Thyroid gland (tissue), 4 donors: ENCODE measurements around the gene TNIK. TPM values are rescaled to one million over a fixed set of nuclear protein-coding genes. Genes with fewer than 3 reads are reported as not detected.

Source experiments
- DNase-seq, 2 donors: peaks; one replicate each; pipeline ENCODE4 v3.0.0-alpha.2; 2019
- H3K27ac ChIP-seq, 3 donors: fragments of 200-600 bp; sonication (generic); 1 replicate in 2 of 3; 2 replicates in 1 of 3; pipeline ENCODE4 v1.5.1; 2016 to 2019; ENCODE audit warnings: mild to moderate bottlenecking in 1 of 3, moderate library complexity in 1 of 3
- H3K27me3 ChIP-seq: fragments of 200-600 bp; sonication (generic); one replicate; pipeline ENCODE4 v1.5.1; 2019
- H3K36me3 ChIP-seq, 2 donors: fragments of 200-600 bp; sonication (generic); one replicate each; pipeline ENCODE4 v1.5.1; 2016 to 2019
- H3K4me1 ChIP-seq, 2 donors: fragments of 200-600 bp; sonication (generic); one replicate each; pipeline ENCODE4 v1.5.1; 2017 to 2019
- H3K4me3 ChIP-seq, 3 donors: fragments of 200-600 bp; sonication (generic); replicated peaks in 1 of 3; 1 replicate in 2 of 3; 2 replicates in 1 of 3; pipeline ENCODE4 v1.5.1; 2016; ENCODE audit warnings: mild to moderate bottlenecking in 1 of 3
- H3K9me3 ChIP-seq: fragments of 200-600 bp; sonication (generic); one replicate; pipeline ENCODE4 v1.5.1; 2017
- CTCF ChIP-seq, 6 experiments: fragments of 200-600 bp in 3 of 6; fragments of 450-650 bp in 3 of 6; sonication (generic) in 3 of 6; IDR thresholded peaks; one replicate each; pipeline ENCODE4 v1.5.1; 2016 to 2019; ENCODE audit warnings: antibody characterized with exemption in 6 of 6, mild to moderate bottlenecking in 2 of 6, inconsistent platforms in 1 of 6, moderate library complexity in 1 of 6
- POLR2A ChIP-seq, 2 donors: fragments of 450-650 bp; IDR thresholded peaks; one replicate each; pipeline ENCODE4 v1.6.1; 2017; ENCODE audit warnings: antibody characterized with exemption in 2 of 2, mild to moderate bottlenecking in 2 of 2, moderate library complexity in 1 of 2
- WGBS, 2 donors: methylation state at CpG; one replicate each; pipeline ENCODE4 v1.1.5; 2017; 5-methylcytosine and 5-hydroxymethylcytosine counted together
- intact Hi-C: fragments of 100-400 bp; cut with DNase I; formaldehyde crosslinking; loops from one replicate; pipeline ENCODE4 v1.15.1; 2023
- total RNA-seq, 4 donors: library from RNA; depleted of rRNA; stranded (reverse); fragments of >200 nt; gene quantifications; one replicate each; pipeline ENCODE4 v1.2.3, GENCODE V29; 2016

Gene TNIK
- total RNA-seq, 4 donors from 2014 or later, result 29.7 to 84.1 (median 48.9) TPM

- Histone ChIP-seq H3K27me3 (no peaks in the 10 kb centered on the region), H3K4me3 (no peak overlapping the region), H3K9me3 (no peaks in the 10 kb centered on the region), H3K36me3 (no peaks in the 10 kb centered on the region), H3K4me1 (peaks cover 13 to 14% of the 10 kb centered on the region in 2 donors), H3K27ac (no peak overlapping the region)
- DNase-seq, result no peak
- intact Hi-C loops, result no loop called here
- TF ChIP-seq POLR2A (IDR thresholded peaks at IDR 0.05) (no peak), CTCF (IDR thresholded peaks at IDR 0.05) (no peak)
- WGBS, 2 donors, result 83 to 91% methylated on average over 1 of the region's 1 CpG
Observed at GRCh38 chr3:171286580-171287249, 173.5 kb downstream of the TNIK start.

GRCh38 chr3:171285287-171285686 lies 174.9 kb downstream of the TNIK start:
- 79 to 82% methylated on average over 2 of the region's 2 CpGs for WGBS, 2 donors
- H3K27ac ChIP-seq, result no peak overlapping the region
- TF ChIP-seq POLR2A (IDR thresholded peaks at IDR 0.05) (no peak), CTCF (IDR thresholded peaks at IDR 0.05) (no peak)
- no peak overlapping the region for H3K4me3 ChIP-seq
- no peak for DNase-seq
- no peaks in the 10 kb centered on the region for H3K36me3 ChIP-seq
- intact Hi-C loops, result no loop called here
- peaks cover 13 to 20% of the 10 kb centered on the region in 2 donors for H3K4me1 ChIP-seq
- H3K27me3 ChIP-seq, result no peaks in the 10 kb centered on the region
- no peaks in the 10 kb centered on the region for H3K9me3 ChIP-seq

GRCh38 chr3:171284308-171285075 lies 175.7 kb downstream of the TNIK start:
- WGBS, 2 donors, result 70 to 73% methylated on average over 5 of the region's 5 CpGs
- Histone ChIP-seq H3K27ac (no peak overlapping the region), H3K4me3 (no peak overlapping the region)

GRCh38 chr3:171283848-171284222 lies 176.4 kb downstream of the TNIK start:
- TF ChIP-seq POLR2A (IDR thresholded peaks at IDR 0.05), result no peak
- TF ChIP-seq CTCF (IDR thresholded peaks at IDR 0.05), result no peak
- no peaks in the 10 kb centered on the region for H3K36me3 ChIP-seq
- no peak for DNase-seq
- no peaks in the 10 kb centered on the region for H3K27me3 ChIP-seq
- 90 to 94% methylated on average over 4 of the region's 4 CpGs for WGBS, 2 donors
- H3K4me3 ChIP-seq, result no peak overlapping the region
- intact Hi-C loops, result no loop called here
- peak overlapping the region; percentile 12 to 56 (median 47) for H3K27ac ChIP-seq
- H3K4me1 ChIP-seq, result peaks cover 13 to 20% of the 10 kb centered on the region in 2 donors
- H3K9me3 ChIP-seq, result no peaks in the 10 kb centered on the region

More at GRCh38 chr3:171284308-171285075, 175.7 kb downstream of the TNIK start:
- DNase-seq, result no peak
- Histone ChIP-seq H3K9me3 (no peaks in the 10 kb centered on the region), H3K36me3 (no peaks in the 10 kb centered on the region), H3K27me3 (no peaks in the 10 kb centered on the region), H3K4me1 (peaks cover 13 to 20% of the 10 kb centered on the region in 2 donors)
- intact Hi-C loops, result no loop called here
- TF ChIP-seq POLR2A (IDR thresholded peaks at IDR 0.05) (no peak), CTCF (IDR thresholded peaks at IDR 0.05) (no peak)
